NK-92 treated with Interleukin-12 subunit alpha and Interleukin-12 subunit beta, amount 100 ng/mL, for 24 hours (cell line): Measurements from ENCODE around the gene REXO1.

Experiments used
- DNase-seq: peaks from one replicate; lab custom pipeline; 2025; lab: John Stamatoyannopoulos, UW

The REXO1 gene

DNA sequence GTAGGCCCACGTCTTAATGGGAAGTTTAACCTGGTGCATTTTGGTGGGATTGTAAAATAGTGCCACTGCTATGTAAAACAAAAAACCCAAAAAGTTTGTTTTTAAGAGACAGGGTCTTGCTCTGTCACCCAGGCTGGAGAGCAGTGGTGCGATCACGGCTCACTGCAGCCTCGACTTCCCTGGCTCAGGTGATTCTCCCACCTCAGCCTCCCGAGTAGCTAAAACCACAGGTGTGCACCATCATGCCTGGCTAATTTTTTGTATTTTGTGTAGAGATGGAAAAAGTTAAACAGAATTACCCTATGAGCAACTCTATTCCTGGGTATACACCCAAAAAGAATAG is 820 bp upstream of the REXO1 start:
- DNase-seq = no peak

DNA sequence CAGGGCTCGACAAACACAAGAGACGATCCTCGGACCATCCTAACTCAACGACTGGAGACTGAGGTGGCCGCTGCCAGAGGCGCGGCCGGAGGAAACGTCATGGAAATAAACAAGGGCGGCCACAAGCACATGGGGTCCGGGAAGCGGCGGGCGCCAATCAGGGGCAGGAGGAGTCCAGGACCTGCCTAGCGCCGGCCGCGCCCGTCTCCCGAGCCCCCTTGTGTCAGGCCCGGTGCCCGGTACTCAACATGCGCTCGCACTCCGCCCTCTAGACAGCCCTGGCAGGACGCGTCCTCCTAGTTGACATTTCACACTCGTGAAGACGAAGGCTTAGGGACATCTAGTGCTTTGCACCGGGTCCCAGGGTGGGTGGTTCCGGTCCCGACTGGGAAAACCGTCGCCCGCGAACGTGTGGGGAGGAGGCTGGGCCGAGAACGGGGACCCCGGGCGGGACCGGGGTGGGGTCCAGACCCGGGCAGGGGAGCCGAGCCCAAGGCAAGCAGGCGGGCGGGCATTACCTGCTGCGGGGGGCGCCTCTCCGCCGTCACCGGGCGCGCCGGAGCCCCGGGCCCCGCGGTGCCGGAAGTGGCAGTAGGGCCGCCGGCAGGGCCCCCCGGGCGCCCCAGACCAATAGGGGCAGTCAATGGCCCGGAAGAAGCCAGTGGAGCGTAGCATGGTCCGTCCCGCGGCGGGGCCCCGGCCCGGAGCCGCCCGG is 442 bp downstream of the REXO1 start:
- DNase-seq = no peak

GRCh38 chr19:1847348-1847683 is 967 bp downstream of the REXO1 start:
- no peak for DNase-seq

DNA sequence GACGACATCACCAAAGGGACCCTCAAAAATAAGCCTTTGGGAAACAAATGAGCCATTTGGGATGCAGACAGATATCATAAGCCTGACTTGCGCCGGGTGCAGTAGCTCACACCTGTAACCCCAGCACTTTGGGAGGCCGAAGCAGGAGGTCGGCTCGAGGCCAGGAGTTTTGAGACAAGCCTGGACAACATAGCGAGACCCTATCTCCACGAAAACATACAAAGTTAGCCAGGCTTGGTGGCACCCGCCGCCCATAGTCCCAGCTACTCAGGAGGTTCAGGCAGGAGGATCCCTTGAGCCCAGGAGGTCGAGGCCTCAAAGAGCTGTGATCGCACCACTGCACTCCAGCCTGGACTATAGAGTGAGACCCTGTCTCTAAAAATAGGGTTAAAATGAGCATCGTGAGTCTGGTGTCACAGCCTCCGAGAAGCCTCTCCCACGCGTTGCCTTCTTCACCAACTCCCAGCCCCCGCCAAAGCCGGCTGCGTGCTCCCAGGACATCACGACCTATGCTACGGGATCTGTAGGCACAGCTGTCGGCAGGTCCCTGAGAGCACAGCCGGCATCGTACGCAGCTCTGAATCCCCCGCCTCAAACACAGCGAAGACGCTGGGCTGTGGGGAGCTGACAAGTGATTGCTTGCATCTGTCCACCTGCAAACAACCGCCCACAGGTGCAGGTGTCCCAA is 1.6 kb downstream of the REXO1 start:
- DNase-seq = no peak

DNA sequence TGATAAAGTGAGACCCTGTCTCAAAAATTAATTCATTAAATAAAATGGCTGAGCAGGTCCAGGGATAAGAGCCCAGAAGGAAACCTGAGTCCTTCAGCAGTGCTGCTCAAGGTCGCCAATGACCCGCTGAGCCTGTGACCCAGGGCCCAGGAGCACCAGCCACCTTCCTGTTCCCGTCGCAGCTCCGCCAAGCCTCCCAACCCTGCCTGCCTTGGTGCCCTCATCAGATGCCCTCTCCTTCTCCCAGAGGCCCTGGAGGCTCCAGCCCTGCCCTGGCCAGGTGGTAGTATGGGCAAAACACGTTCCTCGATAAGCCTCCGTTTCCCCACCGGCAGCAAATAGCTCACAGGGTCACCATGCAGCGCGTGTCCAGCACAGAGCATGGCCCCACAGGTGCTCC is 2.6 kb downstream of the REXO1 start:
- DNase-seq = no peak

- no peak for DNase-seq
These were observed 3.2 kb downstream of the REXO1 start for GRCh38 chr19:1845125-1845515.

GRCh38 chr19:1844513-1845124 is 3.7 kb downstream of the REXO1 start:
- DNase-seq = no peak

- no peak for DNase-seq
These were observed 4.5 kb downstream of the REXO1 start for GRCh38 chr19:1843646-1844394.

DNA sequence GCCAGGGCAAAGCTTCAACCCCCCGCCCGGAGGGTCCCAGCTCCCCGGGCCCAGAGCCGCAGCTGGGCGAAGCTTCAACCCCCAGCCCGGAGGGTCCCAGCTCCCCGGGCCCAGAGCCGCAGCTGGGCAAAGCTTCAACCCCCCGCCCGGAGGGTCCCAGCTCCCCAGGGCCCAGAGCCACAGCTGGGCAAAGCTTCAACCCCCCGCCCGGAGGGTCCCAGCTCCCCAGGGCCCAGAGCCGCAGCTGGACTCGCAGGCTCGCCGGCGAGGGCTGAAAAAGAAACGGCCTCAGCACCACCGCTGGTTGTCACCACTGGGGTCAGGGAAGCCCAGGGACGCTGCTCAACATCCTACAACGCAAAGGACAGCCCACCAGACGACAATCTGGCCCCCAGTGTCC is 5.2 kb downstream of the REXO1 start:
- DNase-seq = no peak

DNA sequence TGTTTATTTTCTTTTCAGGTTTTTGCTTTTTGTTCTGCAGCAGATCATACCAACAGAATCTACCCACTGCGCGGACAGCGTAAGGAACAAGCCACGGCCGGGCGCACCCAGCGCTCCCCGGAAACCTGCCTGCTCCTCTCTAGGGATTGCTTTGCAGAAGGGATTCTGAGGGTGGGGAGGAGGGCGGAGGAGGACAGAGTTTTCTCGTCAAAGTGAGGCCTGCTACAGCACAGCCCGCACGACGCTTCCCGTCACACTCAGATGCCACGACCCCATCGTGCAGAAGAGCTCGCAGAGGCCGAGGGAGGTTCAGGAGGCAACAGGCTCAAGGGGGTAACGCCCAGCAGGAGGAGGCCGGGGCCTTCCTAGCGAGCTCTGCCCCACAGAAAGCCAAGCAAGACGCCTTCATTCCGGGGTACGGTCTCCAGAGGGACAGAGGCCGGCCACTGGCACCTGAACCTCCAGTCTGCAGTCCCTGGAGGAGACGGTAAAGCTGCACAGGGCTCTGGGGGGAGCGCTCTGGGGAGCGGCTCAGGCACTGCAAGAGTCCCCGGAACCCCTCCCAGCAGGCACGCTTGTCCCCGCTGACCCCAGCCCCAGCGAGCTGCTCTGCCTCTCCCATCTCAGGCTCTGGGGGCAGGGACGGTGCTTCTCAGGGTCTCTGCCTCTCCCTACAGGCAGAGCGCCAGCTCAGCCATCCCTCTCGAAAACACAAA is 6.9 kb downstream of the REXO1 start:
- DNase-seq = no peak

DNA sequence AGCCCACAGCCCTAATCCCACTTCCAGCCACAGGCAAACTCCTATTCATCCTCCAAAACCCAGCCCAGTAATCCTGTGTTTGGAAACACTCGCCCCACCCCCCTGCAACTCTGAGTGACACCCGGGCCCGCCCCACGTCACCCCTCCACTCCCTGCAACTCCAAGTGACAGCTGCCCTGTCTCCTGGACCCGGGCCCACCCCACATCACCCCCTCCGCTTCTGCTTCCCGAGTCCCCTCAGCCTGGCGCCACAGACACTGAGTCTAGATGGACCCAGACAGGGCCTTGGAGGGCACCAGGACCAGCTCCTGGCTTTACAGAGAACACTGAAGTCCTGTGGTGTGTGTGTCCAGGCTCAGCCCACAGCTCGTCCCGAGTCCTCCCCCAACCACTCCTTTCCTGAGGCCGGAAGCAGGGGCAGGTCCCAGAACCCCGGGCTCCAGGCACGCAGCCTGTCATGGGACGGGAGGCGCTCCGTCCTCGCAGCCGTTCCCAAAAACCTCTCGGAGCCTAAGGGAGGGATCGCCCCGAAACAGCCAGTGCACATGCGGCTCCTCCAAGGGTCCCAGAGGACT is 7.7 kb downstream of the REXO1 start:
- no peak for DNase-seq

GRCh38 chr19:1839658-1840540 is 8.4 kb downstream of the REXO1 start:
- no peak for DNase-seq

GRCh38 chr19:1837625-1838105 is 10.6 kb downstream of the REXO1 start:
- peak; percentile 19 for DNase-seq

DNA sequence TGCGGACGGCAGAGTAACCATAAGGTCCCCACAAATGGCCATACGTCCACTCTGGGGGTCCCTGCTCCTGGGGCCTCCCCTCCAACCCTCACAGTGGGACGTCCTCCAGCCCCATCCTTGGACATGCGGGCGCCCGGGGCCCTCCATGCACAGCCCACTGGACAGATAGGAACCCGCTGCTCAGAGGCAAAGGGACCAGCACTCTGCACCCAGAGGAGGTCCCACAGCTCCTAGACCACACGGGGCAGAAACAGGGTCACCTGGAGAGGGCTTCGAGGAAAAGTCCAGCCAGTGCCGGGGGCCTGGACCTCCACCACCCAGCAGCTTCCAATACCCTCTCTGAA is 11.1 kb downstream of the REXO1 start:
- DNase-seq = no peak

- no peak for DNase-seq
These were observed 11.6 kb downstream of the REXO1 start for GRCh38 chr19:1836458-1837221.

DNA sequence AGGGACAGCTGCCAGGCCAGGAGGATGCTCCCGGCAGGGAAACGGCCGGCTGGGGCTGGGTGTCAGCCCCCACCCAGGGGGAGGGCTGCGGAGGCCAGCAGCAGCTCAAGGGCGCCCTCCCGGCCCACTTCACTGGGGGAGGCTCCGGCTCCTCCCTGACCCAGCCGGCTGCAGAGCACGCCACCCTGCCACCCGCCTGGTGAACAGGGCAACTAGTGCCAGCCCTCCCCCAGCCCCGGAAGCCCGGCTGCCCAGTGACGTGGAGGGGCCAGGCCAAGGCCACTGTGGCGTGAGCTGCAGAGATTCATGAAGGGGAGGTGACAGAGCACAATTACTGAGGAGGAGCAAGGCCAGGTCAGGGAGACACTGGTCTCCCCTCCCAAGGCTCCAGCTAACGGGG is 14.7 kb downstream of the REXO1 start:
- DNase-seq = no peak

DNA sequence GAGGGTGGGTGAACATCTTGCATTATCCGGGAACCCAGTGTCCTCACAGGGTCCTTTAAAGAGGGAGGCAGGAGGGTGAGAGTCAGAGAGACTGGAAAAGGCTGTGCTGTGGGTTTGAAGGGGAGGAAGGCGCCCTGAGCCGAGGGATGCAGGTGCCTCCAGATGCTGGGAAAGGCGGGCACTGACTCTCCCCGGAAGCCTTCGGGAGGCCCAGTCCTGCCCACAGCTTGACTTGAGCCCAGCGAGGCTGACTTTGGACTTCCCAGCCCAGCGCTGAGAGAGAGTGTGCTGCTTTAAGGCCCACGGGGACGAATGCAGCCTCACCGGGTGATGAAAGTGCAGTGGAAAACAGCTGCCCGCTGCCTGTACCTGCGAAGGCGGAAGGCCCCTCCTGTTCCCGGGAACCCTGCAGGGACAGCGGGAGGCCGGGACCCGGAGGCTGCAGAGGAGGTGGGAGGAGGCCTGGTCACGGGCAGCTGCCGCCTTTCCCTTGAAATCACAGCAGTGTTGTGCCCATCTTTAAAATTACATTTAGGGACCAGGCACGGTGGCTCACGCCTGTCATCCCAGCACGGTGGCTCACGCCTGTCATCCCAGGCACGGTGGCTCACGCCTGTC is 16.1 kb downstream of the REXO1 start:
- DNase-seq = no peak

- DNase-seq = no peak
These were observed 17.3 kb downstream of the REXO1 start for GRCh38 chr19:1830978-1831377.

DNA sequence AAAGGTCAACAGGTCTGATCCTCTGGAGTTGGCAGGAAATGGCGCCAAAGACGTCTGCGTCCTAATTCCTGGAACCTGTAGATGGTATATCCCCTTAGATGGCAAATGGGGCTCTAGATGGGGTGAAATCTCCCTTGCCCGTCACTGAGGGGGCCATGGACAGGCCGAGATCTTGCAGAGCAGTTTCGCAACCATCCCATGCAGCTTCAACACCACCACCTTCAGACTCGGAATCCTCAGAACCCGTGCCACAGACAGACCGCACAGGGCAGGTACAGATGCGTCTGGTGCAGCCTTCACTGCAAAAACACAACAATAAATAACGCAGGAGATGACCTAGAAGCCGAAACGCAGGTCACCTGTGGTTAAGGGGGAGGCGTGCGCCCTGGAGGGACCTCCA is 17.7 kb downstream of the REXO1 start:
- DNase-seq = no peak

DNA sequence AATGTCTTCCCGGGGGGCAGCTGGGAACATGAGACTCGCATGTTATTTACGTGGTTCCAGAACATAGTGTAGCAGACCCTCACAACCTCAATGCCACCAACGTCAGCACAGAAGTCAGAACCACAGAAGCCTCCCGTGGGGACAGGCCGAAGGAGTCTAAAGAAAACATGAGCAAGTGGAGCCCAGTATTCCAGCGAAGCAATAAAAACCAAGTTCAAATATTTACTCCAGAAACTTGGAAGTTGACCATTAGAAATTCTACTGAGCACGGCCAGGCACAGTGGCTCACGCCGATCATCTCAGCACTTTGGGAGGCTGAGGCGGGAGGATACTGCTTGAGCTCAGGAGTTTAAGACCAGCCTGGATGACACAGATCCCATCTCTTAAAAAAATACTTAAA is 18.3 kb downstream of the REXO1 start:
- no peak for DNase-seq
